ENCODE results near the gene PPP1CA.

GRCh38 chr11:67367761-67368227 lies 33.9 kb downstream of the PPP1CA start:
- TF ChIP-seq EZH2 (IDR thresholded peaks at IDR 0.05; ENCODE audit: borderline replicate concordance, low read length) = no peak
- no peak for TF ChIP-seq CTCF (conservative IDR thresholded peaks at IDR 0.05 in 1 of 2, IDR thresholded peaks at IDR 0.05 in 1 of 2; ENCODE audit: extremely low read depth in 1 of 2, insufficient read depth in 1 of 2, low read depth in 1 of 2, low read length in 2 of 2)
